AG10803 (cell line): ENCODE data around the gene TTLL10.

Source experiments
- DNase-seq: peaks from one replicate; pipeline ENCODE4 v3.0.0; 2010; ENCODE audit warnings: low read depth
- H3K4me3 ChIP-seq: 2 replicates; pipeline ENCODE4 v1.5.1; 2011; ENCODE audit warnings: mild to moderate bottlenecking, low read length, control low read depth
- CTCF ChIP-seq: conservative IDR thresholded peaks from 2 replicates; pipeline ENCODE4 v1.5.1; 2011; ENCODE audit warnings: mild to moderate bottlenecking, low read length, control low read depth, inconsistent platforms

The TTLL10 gene

GRCh38 chr1:1218524-1219200 is 45.0 kb downstream of the TTLL10 start:
- DNase-seq, result no peak
- H3K4me3 ChIP-seq, result no peak overlapping the region
- no peak for TF ChIP-seq CTCF

GRCh38 chr1:1219341-1219740 is 45.7 kb downstream of the TTLL10 start:
- no peak for TF ChIP-seq CTCF
- DNase-seq, result no peak

GRCh38 chr1:1220197-1220596 is 46.5 kb downstream of the TTLL10 start:
- TF ChIP-seq CTCF, result no peak

More at GRCh38 chr1:1219341-1219740, 45.7 kb downstream of the TTLL10 start:
- H3K4me3 ChIP-seq, result no peak overlapping the region

GRCh38 chr1:1221887-1222574 is 48.4 kb downstream of the TTLL10 start:
- H3K4me3 ChIP-seq, result no peak overlapping the region
- DNase-seq, result no peak
- no peak for TF ChIP-seq CTCF

More at GRCh38 chr1:1220197-1220596, 46.5 kb downstream of the TTLL10 start:
- no peak overlapping the region for H3K4me3 ChIP-seq
- no peak for DNase-seq

GRCh38 chr1:1222575-1223225 is 49.0 kb downstream of the TTLL10 start:
- no peak for TF ChIP-seq CTCF
- DNase-seq, result no peak
- no peak overlapping the region for H3K4me3 ChIP-seq

- no peak overlapping the region for H3K4me3 ChIP-seq
- TF ChIP-seq CTCF, result no peak
- DNase-seq, result no peak
Observed at GRCh38 chr1:1223321-1223720, 49.6 kb downstream of the TTLL10 start.
